ENCODE results near the gene SMYD2.

- TF ChIP-seq TAF1 (IDR thresholded peaks at IDR 0.05; ENCODE audit: low read depth, low read length) (no peak), POLR2A (IDR thresholded peaks at IDR 0.05; ENCODE audit: low read depth, low read length) (no peak), POLR2AphosphoS5 (IDR thresholded peaks at IDR 0.05; ENCODE audit: low read depth, low read length) (no peak), PAX5 (IDR thresholded peaks at IDR 0.05; ENCODE audit: insufficient read depth, low read length, severe bottlenecking) (no peak)
Measured at GRCh38 chr1:214328770-214329469, 48.0 kb downstream of the SMYD2 start.
